ENCODE data around the gene SPINK7.
"Not testable (repeated sequence)": the region's sequence is repeated elsewhere in the genome, so short reads cannot be mapped to it uniquely, and the experiment has no call there.

SPINK7 gene

DNA sequence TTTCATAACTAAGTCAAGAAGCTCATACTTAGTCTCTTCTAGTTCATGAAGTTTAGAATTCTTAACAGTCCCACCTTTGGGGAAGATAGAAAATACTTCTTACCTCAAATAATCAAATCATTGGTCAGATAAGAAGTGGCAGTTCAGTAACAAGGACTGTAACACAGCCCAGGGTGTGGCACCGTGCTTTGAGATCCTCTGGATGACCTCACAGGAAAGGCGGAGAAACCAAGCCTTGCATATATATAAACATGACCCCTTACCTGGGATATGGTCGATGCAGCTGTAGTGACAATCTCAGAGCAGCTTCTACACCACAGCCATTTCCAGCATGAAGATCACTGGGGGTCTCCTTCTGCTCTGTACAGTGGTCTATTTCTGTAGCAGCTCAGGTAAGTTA, at the start of gene SPINK7:
SPINK7 (plus strand) TSS at position 271 of the 400 bp plus-strand sequence; CDS start at position 332, 61 bp downstream.
- no peak for DNase-seq

DNA sequence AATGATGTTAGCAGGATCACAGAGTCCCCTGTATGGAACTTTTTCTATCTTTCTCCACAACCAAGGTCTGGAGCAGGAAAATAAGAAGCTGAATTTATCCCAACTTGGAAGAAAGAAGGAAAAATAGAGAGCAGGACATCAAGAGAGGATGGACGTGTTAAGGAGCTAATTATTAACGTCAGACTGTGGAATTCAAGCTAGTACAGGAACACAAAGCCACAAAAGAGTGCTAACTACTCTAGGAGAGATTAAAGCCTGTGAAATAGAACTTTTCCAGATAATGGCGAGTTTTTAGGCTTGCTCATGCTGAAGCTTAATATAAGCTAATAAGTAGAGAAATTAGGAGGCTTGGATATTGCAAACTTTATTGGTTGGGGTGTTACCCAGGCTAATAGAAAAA, 44.3 kb upstream of the SPINK7 start:
- DNase-seq, result no peak

- no peak for DNase-seq
These were observed 43.7 kb upstream of the SPINK7 start, which contains the start of gene SPINK13 for GRCh38 chr5:148268566-148268965. Gene SPINK13 (plus strand): TSS chr5:148268794. CDS start chr5:148270073, 1,279 bp downstream.

- not testable (repeated sequence) for DNase-seq
These were observed 37.1 kb upstream of the SPINK7 start for GRCh38 chr5:148275129-148275528.

- not testable (repeated sequence) for DNase-seq
These were observed 31.3 kb upstream of the SPINK7 start for GRCh38 chr5:148280893-148281292.

DNA sequence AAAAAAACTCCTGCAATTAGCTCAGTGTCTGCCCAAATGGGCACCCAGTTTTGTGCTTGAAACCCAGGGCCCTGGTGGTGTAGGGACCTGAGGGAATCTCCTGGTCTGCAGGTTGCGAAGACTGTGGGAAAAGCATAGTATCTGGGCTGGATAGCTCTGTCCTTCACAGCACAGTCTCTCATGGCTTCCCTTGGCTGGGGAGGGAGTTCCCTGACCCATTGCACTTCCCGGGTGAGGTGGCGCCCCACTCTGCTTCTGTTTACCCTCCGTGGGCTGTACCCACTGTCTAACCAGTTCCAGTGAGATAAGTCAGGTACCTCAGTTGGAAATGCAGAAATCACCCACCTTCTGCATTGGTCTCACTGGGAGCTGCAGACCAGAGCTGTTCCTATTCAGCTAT, 30.9 kb upstream of the SPINK7 start:
- DNase-seq, result not testable (repeated sequence)

- DNase-seq, result no peak
These were observed 21.7 kb upstream of the SPINK7 start for GRCh38 chr5:148290271-148291195.

DNA sequence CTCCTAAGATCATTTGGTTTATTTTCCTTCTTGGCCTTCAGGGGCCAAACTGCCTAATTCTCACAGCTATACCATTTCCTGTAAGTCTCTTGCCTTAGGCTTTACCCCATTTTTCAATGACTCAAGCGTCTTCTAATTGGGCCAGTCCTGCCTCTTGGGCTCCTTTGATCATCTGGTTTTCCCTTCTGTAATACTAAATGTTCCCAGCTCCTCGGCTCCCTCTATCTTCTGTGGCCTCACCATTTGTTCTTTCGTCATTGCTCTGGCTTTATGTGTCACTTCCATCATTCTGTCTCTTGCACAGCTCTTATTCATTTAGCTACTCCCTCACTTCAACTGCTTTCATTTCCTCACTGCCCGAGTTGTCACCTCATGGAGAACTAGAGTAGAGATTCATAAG, 14.5 kb upstream of the SPINK7 start:
- no peak for DNase-seq

GRCh38 chr5:148306446-148306845, 5.8 kb upstream of the SPINK7 start:
- no peak for DNase-seq

GRCh38 chr5:148309019-148309418, 3.2 kb upstream of the SPINK7 start:
- no peak for DNase-seq

DNA sequence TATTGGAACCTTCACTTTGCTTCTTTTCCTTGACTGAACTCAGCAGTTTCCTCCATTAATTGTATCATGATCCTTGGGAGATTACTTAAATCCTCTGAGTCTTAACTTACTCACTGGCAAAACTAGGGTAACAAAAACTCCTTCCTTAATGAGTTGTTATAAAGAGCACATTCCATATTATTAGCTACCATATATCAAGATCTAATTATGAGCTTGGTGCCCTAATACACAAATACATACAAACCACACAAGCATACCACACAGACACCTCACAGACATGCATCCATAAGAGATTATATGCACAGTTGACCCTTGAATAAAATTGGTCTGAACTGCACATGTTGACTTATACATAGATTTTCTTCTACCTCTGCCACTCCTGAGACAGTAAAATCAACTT, 2.5 kb upstream of the SPINK7 start:
- no peak for DNase-seq

DNA sequence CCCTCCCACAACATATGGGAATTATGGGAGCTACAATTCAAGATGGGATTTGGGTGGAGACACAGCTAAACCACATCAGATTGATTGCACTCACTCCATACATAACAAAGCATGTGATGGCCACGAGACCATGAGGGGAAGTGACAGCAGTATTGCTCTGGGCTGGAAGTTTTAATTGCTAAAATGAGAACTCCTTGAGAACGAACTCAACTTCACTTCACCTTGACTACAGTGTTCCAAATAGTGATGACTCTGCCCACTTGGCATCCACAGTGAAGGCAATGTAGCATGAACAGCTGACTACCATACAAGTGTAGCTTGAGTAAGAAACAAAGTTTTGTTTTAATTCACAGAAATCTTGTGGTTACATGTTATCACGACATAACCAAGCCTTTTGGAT, 739 bp upstream of the SPINK7 start:
- no peak for DNase-seq

GRCh38 chr5:148314187-148314586, 2.0 kb downstream of the SPINK7 start:
- DNase-seq, result no peak

GRCh38 chr5:148314731-148315130, 2.5 kb downstream of the SPINK7 start:
- DNase-seq, result no peak

GRCh38 chr5:148320011-148320963, 8.1 kb downstream of the SPINK7 start:
- not testable (repeated sequence) for DNase-seq

GRCh38 chr5:148333262-148333849, 21.1 kb downstream of the SPINK7 start:
- DNase-seq, result no peak

GRCh38 chr5:148335259-148335658, 23.0 kb downstream of the SPINK7 start, which contains the start of gene SPINK9:
Gene SPINK9 (plus strand): TSS chr5:148335559. CDS start chr5:148335614, 55 bp downstream.
- DNase-seq, result no peak

DNA sequence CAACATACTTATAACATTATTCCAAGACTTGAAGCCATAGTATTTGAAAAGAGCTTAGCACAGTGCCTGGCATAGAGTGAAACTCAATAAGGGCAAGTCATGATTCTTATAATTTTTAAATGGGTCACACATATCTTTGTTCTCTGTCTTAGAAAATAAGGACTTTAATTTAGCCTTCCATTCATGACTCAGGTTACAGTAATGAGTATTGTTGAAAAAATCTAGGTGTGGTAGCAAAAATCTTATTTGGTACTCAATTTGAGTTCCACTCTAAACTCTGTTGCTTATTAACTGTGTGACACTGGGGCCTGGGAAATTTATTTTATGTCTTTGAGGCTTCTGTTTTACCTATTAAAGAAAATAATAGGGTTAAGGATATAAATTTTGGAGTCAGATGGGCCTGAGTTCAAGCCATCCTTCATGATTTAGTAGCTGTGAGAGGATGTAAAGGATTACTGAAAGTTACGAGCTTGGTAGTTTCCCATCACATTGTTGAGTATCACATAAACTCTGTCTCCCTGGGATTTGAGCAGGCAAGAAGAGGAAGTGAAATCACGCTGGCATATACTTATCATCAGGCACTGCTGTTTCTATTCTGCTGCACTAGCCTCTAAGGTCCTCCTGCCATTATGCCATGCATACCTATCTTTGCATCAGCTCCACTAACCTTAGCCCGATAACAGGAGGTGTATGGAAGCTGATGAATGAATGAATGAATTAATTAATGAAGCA, 24.6 kb downstream of the SPINK7 start:
- DNase-seq, result no peak

- DNase-seq, result no peak
These were observed 30.3 kb downstream of the SPINK7 start for GRCh38 chr5:148342371-148343045.

DNA sequence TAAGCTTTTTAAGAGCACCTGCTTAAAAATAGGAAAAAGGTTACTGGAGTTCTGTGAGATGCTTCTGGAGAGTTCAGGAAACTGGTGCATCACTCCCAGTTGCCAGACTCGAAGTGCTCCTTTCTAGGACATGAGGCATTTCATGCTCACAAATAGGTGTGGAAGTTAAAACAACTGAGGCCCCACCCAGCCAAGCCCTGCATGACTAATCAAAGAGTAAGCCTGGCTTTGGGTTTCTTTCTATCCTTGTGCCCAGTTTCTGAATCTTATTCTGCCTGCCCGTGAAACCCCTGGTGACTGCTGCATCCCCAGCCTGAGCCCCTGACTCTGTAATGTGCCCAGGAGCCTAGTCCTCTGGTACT, 30.8 kb downstream of the SPINK7 start:
- no peak for DNase-seq
